Neutrophil (primary cell): Measurements from ENCODE around the gene CYTH4.
"Not testable (repeated sequence)": the region's sequence is repeated elsewhere in the genome, so short reads cannot be mapped to it uniquely, and the experiment has no call there.

Experiments used
- H3K27ac ChIP-seq: fragments of 200-600 bp; sonication (generic); 2 replicates; pipeline ENCODE4 v1.5.1; 2016; ENCODE audit warnings: mild to moderate bottlenecking, moderate library complexity
- H3K27me3 ChIP-seq: fragments of 200-600 bp; sonication (generic); 2 replicates; pipeline ENCODE4 v1.6.0; 2016; ENCODE audit warnings: mild to moderate bottlenecking
- H3K36me3 ChIP-seq: fragments of 200-600 bp; sonication (generic); 2 replicates; pipeline ENCODE4 v1.5.1; 2017
- H3K4me1 ChIP-seq, 2 experiments: fragments of 200-600 bp in 1 of 2; sonication (generic) in 1 of 2; 1 replicate in 1 of 2; 2 replicates in 1 of 2; pipeline versions ENCODE4 v1.5.1 to v1.6.1; 2013 to 2016; ENCODE audit warnings: low read depth in 1 of 2, low read length in 1 of 2, mild to moderate bottlenecking in 1 of 2, moderate library complexity in 1 of 2; ENCODE audit not compliant: control insufficient read depth in 1 of 2, insufficient read depth in 1 of 2
- H3K4me3 ChIP-seq, 2 experiments: fragments of 200-600 bp in 1 of 2; sonication (generic) in 1 of 2; 1 replicate in 1 of 2; 2 replicates in 1 of 2; pipeline ENCODE4 v1.5.1; 2013 to 2016; ENCODE audit warnings: low read depth in 1 of 2, low read length in 1 of 2, mild to moderate bottlenecking in 1 of 2, moderate library complexity in 1 of 2
- H3K9me3 ChIP-seq: fragments of 200-600 bp; sonication (generic); 2 replicates; pipeline ENCODE4 v1.5.1; 2016
- TF ChIP-seq, protein P1 (sequence below): fragments of 200-600 bp; sonication (generic); IDR thresholded peaks from 2 replicates; pipeline ENCODE4 v1.5.1; 2016; ENCODE audit warnings: antibody characterized with exemption

CYTH4 gene

DNA sequence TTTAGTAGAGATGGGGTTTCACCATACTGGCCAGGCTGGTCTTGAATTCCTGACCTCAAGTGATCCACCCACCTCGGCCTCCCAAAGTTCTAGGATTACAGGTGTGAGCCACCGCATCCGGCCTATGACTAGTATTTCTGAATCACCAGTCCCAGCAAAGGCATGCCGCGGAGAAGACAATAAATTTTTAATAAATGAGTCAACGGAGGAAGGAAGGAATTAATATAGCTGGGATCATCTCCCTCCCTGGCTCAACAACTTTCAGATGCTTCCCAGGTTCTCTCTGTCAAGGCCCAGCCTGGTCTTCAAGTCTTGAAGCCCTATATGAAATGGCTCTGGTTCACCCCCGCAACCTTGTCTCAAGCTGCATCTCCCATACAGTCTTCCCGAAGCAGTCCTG is 45.7 kb downstream of the CYTH4 start:
- no peaks in the 10 kb centered on the region for H3K9me3 ChIP-seq
- H3K27me3 ChIP-seq: peaks cover 98% of the 10 kb centered on the region
- no peaks in the 10 kb centered on the region for H3K4me1 ChIP-seq
- H3K36me3 ChIP-seq: no peaks in the 10 kb centered on the region
- H3K4me3 ChIP-seq: no peak overlapping the region
- TF ChIP-seq, protein P1, sequence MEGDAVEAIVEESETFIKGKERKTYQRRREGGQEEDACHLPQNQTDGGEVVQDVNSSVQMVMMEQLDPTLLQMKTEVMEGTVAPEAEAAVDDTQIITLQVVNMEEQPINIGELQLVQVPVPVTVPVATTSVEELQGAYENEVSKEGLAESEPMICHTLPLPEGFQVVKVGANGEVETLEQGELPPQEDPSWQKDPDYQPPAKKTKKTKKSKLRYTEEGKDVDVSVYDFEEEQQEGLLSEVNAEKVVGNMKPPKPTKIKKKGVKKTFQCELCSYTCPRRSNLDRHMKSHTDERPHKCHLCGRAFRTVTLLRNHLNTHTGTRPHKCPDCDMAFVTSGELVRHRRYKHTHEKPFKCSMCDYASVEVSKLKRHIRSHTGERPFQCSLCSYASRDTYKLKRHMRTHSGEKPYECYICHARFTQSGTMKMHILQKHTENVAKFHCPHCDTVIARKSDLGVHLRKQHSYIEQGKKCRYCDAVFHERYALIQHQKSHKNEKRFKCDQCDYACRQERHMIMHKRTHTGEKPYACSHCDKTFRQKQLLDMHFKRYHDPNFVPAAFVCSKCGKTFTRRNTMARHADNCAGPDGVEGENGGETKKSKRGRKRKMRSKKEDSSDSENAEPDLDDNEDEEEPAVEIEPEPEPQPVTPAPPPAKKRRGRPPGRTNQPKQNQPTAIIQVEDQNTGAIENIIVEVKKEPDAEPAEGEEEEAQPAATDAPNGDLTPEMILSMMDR: no peak
- no peak overlapping the region for H3K27ac ChIP-seq

DNA sequence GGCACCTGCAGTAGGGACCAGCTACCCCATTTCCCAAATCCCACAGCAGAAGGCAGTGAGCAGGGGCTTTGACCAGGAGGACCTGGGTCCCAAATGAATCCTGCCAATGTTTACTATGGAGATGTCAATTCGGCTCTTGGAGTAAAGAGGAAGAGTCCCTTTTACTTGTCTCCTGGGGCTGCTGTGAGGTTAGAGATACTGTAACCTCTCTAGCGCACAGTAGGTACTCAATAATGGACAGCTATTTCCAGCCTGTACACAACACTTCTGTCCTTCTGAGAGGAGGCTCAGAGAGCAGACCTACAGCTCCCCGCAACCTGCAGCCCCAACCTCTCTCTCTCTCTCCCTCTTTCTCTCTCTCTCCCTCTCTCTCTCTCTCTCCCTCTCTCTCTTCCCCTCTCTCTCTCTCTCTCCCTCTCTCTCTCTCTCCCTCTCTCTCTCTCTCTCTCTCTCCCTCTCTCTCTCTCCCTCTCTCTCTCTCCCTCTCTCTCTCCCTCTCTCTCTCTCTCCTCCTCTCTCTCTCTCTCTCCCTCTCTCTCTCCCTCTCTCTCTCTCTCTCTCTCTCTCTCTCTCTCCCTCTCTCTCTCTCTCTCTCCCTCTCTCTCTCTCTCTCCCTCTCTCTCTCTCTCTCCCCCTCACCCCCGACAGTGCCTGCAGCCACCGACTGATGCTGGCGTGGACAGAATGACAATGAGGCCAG is 46.4 kb downstream of the CYTH4 start:
- H3K9me3 ChIP-seq, H3K4me1 ChIP-seq, H3K4me3 ChIP-seq, H3K27ac ChIP-seq, H3K36me3 ChIP-seq: not testable (repeated sequence)
- peaks cover 98% of the 10 kb centered on the region for H3K27me3 ChIP-seq

DNA sequence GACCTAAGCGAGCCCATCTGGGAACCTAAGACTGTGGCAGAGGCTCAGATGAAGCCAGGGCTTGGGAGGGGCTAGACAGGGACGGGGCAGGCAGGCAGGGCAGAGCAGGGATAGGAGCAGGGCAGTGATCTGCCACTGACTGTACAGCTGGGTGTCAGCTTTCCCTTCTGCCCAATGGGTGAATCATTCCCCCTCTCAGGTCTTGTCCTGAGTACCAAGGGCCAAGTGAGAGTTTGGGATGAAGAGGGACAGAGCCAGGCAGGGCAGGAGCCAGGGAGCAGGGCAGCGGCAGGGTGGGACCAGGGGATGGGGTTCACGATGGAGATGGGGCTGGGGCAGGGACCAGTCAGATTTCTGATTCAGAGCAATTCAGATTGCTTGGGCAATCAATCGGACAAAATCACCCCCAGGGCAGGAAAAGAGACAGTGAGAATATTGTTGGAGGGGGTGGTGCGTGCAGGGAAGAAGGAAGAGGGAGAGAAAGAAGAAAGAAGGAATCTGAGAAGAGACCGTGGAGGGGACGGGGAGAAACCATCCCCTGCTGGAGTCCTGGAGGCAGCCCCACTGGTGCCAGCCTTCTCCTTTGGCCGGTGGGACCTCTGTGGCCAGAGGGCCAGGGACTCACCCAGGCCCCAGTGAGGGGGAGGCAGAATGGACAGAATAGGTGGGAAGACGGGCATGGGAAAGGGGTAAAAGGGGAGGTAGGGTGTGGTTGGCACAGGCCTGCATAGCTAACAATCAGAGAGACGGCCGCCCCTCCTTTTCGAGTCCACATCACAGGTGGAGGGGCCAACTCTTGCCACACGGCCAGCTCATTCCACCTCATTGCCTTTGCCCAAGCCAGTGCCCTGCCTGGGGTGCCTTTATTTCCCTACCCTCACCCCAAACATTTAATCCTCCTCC is 47.2 kb downstream of the CYTH4 start:
- Histone ChIP-seq H3K27me3 (peaks cover 98% of the 10 kb centered on the region), H3K4me3 (no peak overlapping the region), H3K36me3 (no peaks in the 10 kb centered on the region), H3K9me3 (no peaks in the 10 kb centered on the region), H3K4me1 (no peaks in the 10 kb centered on the region), H3K27ac (no peak overlapping the region)
- TF ChIP-seq, protein P1: no peak

DNA sequence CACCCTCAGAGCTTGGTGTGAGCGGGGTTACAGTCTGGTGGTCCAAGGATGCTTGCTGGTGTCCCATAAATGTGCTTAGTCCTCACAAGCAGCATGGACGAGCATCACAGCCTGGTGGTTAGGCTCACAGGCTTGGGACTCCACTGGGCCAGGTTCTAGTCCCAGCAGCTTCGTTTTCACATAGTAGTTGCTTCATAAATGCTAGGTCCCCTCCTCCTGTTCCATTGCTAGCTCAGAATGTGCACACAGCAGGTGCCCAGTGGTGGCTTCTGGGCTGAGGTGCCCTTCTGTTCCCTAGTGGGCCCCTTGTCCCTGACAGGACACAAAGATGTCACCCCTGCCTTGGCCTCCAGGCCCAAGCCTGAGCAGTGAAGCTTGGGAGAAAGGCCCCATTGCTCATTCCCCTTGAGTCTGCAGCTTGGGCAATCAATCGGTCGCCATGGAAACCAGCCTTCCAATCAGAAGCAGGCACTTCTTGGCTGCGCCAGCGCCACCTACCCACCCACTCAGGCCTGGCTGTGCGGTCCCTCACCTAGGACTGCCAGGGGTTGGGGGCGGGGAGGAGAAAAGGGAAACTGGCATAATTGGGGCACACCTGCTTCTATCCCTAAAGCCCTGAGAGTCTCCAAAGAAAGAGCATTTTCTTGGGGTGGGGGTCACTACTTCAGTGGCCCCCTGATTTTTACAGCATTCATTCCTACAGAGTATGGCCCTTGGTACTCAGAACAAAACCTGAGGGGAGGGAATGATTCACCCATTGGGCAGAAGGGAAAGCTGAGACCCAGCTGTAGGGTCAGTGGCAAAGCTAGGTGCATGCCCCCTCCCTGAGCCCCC is 48.1 kb downstream of the CYTH4 start:
- H3K27me3 ChIP-seq: peaks cover 98% of the 10 kb centered on the region
- H3K27ac ChIP-seq: no peak overlapping the region
- no peak overlapping the region for H3K4me3 ChIP-seq
- TF ChIP-seq, protein P1: no peak
- no peaks in the 10 kb centered on the region for H3K4me1 ChIP-seq
- H3K9me3 ChIP-seq: no peaks in the 10 kb centered on the region
- no peaks in the 10 kb centered on the region for H3K36me3 ChIP-seq

DNA sequence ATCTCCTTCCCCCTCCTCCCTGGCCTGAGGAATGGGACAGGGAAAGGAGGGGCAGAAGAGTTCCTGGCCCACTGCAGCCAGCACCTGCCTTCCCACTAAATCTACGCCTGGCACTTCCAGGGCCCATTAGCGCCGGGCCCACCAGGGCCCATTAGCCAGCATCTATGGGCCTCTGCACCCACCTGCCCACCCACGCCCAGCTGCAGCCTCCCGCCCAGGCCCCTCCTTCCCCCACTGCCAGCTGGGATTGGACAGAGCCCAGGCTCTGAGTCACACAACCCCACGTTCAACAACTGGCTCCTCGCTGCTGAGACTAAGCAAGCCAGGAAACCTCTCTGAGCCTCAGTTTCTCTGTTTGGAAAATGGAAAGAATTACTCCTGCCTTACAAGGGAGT is 48.7 kb downstream of the CYTH4 start:
- no peak overlapping the region for H3K27ac ChIP-seq
- H3K9me3 ChIP-seq: no peaks in the 10 kb centered on the region
- no peaks in the 10 kb centered on the region for H3K36me3 ChIP-seq
- no peaks in the 10 kb centered on the region for H3K4me1 ChIP-seq
- peaks cover 98% of the 10 kb centered on the region for H3K27me3 ChIP-seq
- TF ChIP-seq, protein P1: no peak
- H3K4me3 ChIP-seq: no peak overlapping the region
